ENCODE results near the gene USH1C. TPM values are rescaled to one million over a fixed set of nuclear protein-coding genes. Genes with fewer than 3 reads are reported as not detected.
A peak's percentile ranks its signal among the peaks of the same experiment; 100 is the strongest.

USH1C gene
- total RNA-seq, 1 experiment from 2014 or later, result 101 TPM

DNA sequence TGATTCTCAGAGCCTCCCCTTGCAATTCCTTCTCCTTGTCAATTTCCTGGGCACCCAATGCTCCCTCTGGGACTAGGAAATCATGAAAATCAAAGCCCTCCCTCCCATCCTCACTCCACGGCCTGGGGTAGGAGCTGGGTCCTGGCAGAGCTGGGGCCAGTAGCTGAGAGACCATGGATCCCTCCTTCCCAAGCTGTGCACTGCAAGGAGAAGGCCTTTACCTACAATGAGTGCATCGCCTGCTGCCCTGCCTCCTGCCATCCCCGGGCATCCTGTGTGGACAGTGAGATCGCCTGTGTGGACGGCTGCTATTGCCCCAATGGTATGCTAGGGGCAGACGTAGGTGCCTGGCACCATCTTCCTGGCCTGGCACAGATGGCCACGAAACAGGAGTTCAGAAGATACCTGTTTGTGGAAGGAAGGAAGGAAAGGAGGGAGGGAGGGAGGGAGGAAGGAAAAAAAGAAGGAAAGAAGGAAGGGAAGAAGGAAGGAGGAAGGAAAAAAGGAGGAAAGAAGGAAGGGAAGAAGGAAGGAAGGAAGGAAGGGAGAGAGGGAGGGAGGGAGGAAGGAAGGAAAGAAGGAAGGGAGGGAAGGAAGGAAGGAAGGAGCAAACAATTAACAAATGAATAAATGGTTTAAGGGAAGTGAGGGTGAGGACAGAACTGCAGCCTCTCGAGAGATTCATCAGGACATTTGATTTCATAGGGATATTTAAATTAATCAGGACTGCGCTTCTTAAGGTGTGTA is 15.3 kb upstream of the USH1C start:
- no TSS peak for BruUV-seq (replicated peaks)
- Histone ChIP-seq H3K36me3 (ENCODE audit: control insufficient read depth, insufficient read depth, low read length) (no peaks in the 10 kb centered on the region), H3K27me3 (replicated peaks; ENCODE audit: control insufficient read depth, insufficient read depth, low read length) (no peaks in the 10 kb centered on the region), H3K9me3 (no peaks in the 10 kb centered on the region), H3K4me3 (ENCODE audit: low read depth, low read length) (no peak overlapping the region), H3K4me1 (peaks cover 56% of the 10 kb centered on the region)
- H3K36me3 Mint-ChIP-seq (ENCODE audit: insufficient read depth, unreplicated experiment), result no peaks in the 10 kb centered on the region
- intact Hi-C loops (cut with micrococcal nuclease; ENCODE audit: unreplicated experiment), result loop anchor here (1.0 kb wide), 1 partner anchor 18 kb away; no protein-coding TSS in a partner anchor
- peak overlapping the region; percentile 60 for H3K27ac Mint-ChIP-seq (ENCODE audit: unreplicated experiment)
- H3K4me3 Mint-ChIP-seq (ENCODE audit: unreplicated experiment), result peak overlapping the region; percentile 19
- no peaks in the 10 kb centered on the region for H3K27me3 Mint-ChIP-seq (ENCODE audit: insufficient read depth, unreplicated experiment)
- peak in 1 of 2 experiments; percentile 30 for DNase-seq
- H3K4me1 Mint-ChIP-seq (ENCODE audit: low read depth, unreplicated experiment), result peaks cover 27% of the 10 kb centered on the region
- ChIA-PET POLR2A (interaction anchor here (1.0 to 1.3 kb wide), 3 partner anchors 12 to 18 kb away, joined by 3 to 8 read pairs (median 8); partner anchors contain the start of gene OTOG), CTCF (interaction anchor here (0.6 to 1.9 kb wide), 3 partner anchors 12 to 285 kb away, joined by 3 to 4 read pairs (median 3); partner anchors contain the start of gene OTOG)
- no peaks in the 10 kb centered on the region for H3K9me3 Mint-ChIP-seq (ENCODE audit: unreplicated experiment)
- TF ChIP-seq, protein P1, sequence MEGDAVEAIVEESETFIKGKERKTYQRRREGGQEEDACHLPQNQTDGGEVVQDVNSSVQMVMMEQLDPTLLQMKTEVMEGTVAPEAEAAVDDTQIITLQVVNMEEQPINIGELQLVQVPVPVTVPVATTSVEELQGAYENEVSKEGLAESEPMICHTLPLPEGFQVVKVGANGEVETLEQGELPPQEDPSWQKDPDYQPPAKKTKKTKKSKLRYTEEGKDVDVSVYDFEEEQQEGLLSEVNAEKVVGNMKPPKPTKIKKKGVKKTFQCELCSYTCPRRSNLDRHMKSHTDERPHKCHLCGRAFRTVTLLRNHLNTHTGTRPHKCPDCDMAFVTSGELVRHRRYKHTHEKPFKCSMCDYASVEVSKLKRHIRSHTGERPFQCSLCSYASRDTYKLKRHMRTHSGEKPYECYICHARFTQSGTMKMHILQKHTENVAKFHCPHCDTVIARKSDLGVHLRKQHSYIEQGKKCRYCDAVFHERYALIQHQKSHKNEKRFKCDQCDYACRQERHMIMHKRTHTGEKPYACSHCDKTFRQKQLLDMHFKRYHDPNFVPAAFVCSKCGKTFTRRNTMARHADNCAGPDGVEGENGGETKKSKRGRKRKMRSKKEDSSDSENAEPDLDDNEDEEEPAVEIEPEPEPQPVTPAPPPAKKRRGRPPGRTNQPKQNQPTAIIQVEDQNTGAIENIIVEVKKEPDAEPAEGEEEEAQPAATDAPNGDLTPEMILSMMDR (IDR thresholded peaks at IDR 0.05; ENCODE audit: insufficient read depth in 1 of 2, low read depth in 1 of 2, low read length in 1 of 2, severe bottlenecking in 1 of 2, unreplicated experiment in 1 of 2), result no peak

DNA sequence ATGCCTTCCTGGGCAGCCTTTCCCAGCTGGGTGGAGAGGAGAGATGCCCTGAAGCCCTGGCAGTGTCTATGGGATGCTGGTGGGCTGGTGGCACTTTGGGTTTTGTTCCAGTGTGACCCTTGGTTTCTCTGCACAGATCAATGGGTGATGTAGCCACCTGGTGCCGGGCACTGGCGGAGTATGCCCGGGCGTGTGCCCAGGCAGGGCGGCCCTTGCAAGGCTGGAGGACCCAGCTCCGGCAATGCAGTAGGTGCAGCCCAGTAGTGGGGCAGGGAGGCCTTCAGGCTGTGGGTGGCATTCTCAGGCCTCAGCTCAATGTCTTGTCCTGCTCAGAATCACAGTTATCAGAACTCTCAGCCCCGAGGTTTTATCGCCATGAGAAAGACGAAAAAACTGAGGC is 14.7 kb upstream of the USH1C start:
- peaks cover 56% of the 10 kb centered on the region for H3K4me1 ChIP-seq
- no peaks in the 10 kb centered on the region for H3K36me3 ChIP-seq (ENCODE audit: control insufficient read depth, insufficient read depth, low read length)
- H3K9me3 ChIP-seq, result no peaks in the 10 kb centered on the region
- TF ChIP-seq, protein P1 (IDR thresholded peaks at IDR 0.05; ENCODE audit: insufficient read depth in 1 of 2, low read depth in 1 of 2, low read length in 1 of 2, severe bottlenecking in 1 of 2, unreplicated experiment in 1 of 2), result no peak
- H3K9me3 Mint-ChIP-seq (ENCODE audit: unreplicated experiment), result no peaks in the 10 kb centered on the region
- H3K27me3 ChIP-seq (replicated peaks; ENCODE audit: control insufficient read depth, insufficient read depth, low read length), result no peaks in the 10 kb centered on the region
- H3K27ac Mint-ChIP-seq (ENCODE audit: unreplicated experiment), result peak overlapping the region; percentile 60
- peak in 1 of 2 experiments; percentile 23 for DNase-seq
- peaks cover 27% of the 10 kb centered on the region for H3K4me1 Mint-ChIP-seq (ENCODE audit: low read depth, unreplicated experiment)
- no TSS peak for BruUV-seq (replicated peaks)
- H3K36me3 Mint-ChIP-seq (ENCODE audit: insufficient read depth, unreplicated experiment), result no peaks in the 10 kb centered on the region
- ChIA-PET CTCF (interaction anchor here (1.9 kb wide), 1 partner anchor 11 kb away, joined by 4 read pairs; the partner anchor contains the start of gene OTOG), POLR2A (no interaction called here)
- H3K27me3 Mint-ChIP-seq (ENCODE audit: insufficient read depth, unreplicated experiment), result no peaks in the 10 kb centered on the region
- intact Hi-C loops (cut with micrococcal nuclease; ENCODE audit: unreplicated experiment), result no loop called here
- H3K4me3 Mint-ChIP-seq (ENCODE audit: unreplicated experiment), result no peak overlapping the region
- H3K4me3 ChIP-seq (ENCODE audit: low read depth, low read length), result no peak overlapping the region

DNA sequence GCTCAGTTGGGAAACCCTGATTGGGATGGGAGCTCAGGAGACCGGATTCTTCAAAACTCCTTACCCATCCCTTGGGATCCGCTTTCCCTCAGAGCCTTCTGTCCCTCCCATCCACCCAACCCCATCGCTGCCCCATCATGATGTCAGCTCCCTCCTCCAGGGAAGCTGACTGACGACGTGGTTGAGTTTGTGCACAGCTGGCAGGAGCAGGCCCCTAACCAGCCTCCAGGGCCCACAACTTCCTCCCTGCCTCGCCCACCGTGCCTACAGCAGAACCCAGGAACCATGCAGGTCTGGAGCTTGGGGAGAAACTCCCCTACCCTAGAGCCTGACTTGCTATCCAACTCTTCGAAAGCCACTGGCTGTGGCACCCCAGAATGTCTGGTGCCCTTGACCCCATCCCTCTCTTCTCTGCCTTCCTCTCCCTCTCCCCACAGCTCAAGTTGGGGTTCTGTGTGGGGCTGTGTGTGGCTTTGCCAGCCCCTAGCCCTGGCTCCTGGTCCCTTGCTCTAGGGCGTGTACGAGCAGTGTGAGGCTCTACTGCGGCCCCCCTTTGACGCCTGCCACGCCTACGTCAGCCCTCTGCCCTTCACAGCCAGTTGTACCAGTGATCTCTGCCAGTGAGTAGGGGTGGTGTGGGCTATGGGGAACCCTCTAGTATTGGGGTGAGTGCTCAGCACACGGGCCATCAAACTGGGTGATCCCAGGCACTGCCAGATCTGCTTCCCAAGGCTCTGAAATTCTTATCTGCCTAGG is 14.0 kb upstream of the USH1C start:
- Histone ChIP-seq H3K27me3 (replicated peaks; ENCODE audit: control insufficient read depth, insufficient read depth, low read length) (no peaks in the 10 kb centered on the region), H3K4me3 (ENCODE audit: low read depth, low read length) (no peak overlapping the region), H3K9me3 (no peaks in the 10 kb centered on the region), H3K36me3 (ENCODE audit: control insufficient read depth, insufficient read depth, low read length) (no peaks in the 10 kb centered on the region), H3K4me1 (peaks cover 53% of the 10 kb centered on the region)
- TF ChIP-seq, protein P1 (IDR thresholded peaks at IDR 0.05; ENCODE audit: insufficient read depth in 1 of 2, low read depth in 1 of 2, low read length in 1 of 2, severe bottlenecking in 1 of 2, unreplicated experiment in 1 of 2), result no peak
- Mint-ChIP-seq H3K36me3 (ENCODE audit: insufficient read depth, unreplicated experiment) (no peaks in the 10 kb centered on the region), H3K9me3 (ENCODE audit: unreplicated experiment) (no peaks in the 10 kb centered on the region), H3K4me1 (ENCODE audit: low read depth, unreplicated experiment) (peaks cover 26% of the 10 kb centered on the region), H3K27me3 (ENCODE audit: insufficient read depth, unreplicated experiment) (no peaks in the 10 kb centered on the region), H3K27ac (ENCODE audit: unreplicated experiment) (no peak overlapping the region), H3K4me3 (ENCODE audit: unreplicated experiment) (no peak overlapping the region)
- DNase-seq, result peak in 1 of 2 experiments; percentile 25
- ChIA-PET POLR2A (no interaction called here), CTCF (interaction anchor here (1.9 kb wide), 1 partner anchor 11 kb away, joined by 4 read pairs; the partner anchor contains the start of gene OTOG)
- BruUV-seq (replicated peaks), result no TSS peak
- intact Hi-C loops (cut with micrococcal nuclease; ENCODE audit: unreplicated experiment), result no loop called here

All from Caco-2 (cell line).